ENCODE results near the gene SLC46A1. TPM values are rescaled to one million over a fixed set of nuclear protein-coding genes. Genes with fewer than 3 reads are reported as not detected.

SLC46A1 gene
- total and polyA plus RNA-seq, 2 of the 13 experiments (the other 11 are each of a cell fraction or from before 2014, with no cell fraction given), result 19.6 to 22.6 TPM

DNA sequence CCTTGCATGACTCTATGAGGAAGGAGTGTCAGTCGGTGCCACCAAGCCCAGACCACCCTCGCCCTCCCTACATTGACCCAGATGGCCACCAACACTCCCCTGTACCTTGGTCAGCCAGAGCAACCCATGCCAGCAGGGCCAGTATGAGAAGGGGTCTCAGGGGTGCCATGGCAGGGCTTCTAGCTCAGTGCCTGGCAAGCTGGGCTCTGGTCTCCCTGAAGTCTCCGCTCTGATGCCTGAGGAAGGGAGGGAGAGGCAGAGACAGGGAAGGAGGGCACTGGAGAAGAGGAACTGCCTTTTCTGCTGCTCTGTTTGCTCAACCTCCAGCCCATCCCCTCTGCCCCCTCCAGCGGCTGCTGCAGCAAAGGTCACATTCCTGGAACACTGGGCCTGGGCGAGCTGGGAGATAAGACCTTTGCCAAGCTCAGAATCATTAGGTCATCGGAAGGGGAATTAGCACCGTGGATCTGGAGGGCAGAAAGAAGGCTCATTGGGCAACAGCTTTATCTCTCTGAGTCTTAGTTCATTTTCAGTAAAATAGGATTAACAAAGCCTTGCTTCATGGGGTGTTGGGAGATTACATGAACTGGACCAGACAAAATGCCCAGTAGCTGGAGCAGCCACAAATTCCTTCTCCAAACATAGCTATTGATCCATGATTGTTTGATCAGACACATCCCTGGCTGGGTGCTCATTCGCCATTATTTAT, 35.8 kb downstream of the SLC46A1 start, which contains the start of gene VTN (continued):
- TF ChIP-seq HDAC1 (CRISPR knock-in tag; IDR thresholded peaks at IDR 0.05) (peak; percentile 84), ATF7-NPFF (CRISPR knock-in tag; IDR thresholded peaks at IDR 0.05; ENCODE audit: low read depth) (no peak), ZNF235 (CRISPR knock-in tag; IDR thresholded peaks at IDR 0.05; ENCODE audit: borderline replicate concordance) (no peak), PAF1 (CRISPR knock-in tag; IDR thresholded peaks at IDR 0.05) (no peak), ZNF790 (CRISPR knock-in tag; IDR thresholded peaks at IDR 0.05; ENCODE audit: borderline replicate concordance) (no peak), ELF1 (CRISPR knock-in tag; IDR thresholded peaks at IDR 0.05) (0 out of 2 replicates have a peak, but pooled peaks have one; percentile 36), ZNF615 (CRISPR knock-in tag; IDR thresholded peaks at IDR 0.05; ENCODE audit: borderline replicate concordance) (0 out of 2 replicates have a peak, but pooled peaks have one; percentile 17), KDM3A (CRISPR knock-in tag; IDR thresholded peaks at IDR 0.05; ENCODE audit: low read depth) (no peak), SNAPC2 (CRISPR knock-in tag; IDR thresholded peaks at IDR 0.05) (no peak; the same call in 1 of the 2 replicates), ZNF567 (CRISPR knock-in tag; IDR thresholded peaks at IDR 0.05; ENCODE audit: borderline replicate concordance) (0 out of 2 replicates have a peak, but pooled peaks have one; percentile 27), ZFP37 (CRISPR knock-in tag; IDR thresholded peaks at IDR 0.05; ENCODE audit: borderline replicate concordance) (0 out of 2 replicates have a peak, but pooled peaks have one; percentile 29), RXRB (CRISPR knock-in tag; IDR thresholded peaks at IDR 0.05; ENCODE audit: borderline replicate concordance) (peak; percentile 90), BORCS8-MEF2B (CRISPR knock-in tag; IDR thresholded peaks at IDR 0.05) (peak; percentile 88), BRCA1 (CRISPR knock-in tag; IDR thresholded peaks at IDR 0.05) (0 out of 2 replicates have a peak, but pooled peaks have one; percentile 45)
- TF ChIP-seq, protein P1, sequence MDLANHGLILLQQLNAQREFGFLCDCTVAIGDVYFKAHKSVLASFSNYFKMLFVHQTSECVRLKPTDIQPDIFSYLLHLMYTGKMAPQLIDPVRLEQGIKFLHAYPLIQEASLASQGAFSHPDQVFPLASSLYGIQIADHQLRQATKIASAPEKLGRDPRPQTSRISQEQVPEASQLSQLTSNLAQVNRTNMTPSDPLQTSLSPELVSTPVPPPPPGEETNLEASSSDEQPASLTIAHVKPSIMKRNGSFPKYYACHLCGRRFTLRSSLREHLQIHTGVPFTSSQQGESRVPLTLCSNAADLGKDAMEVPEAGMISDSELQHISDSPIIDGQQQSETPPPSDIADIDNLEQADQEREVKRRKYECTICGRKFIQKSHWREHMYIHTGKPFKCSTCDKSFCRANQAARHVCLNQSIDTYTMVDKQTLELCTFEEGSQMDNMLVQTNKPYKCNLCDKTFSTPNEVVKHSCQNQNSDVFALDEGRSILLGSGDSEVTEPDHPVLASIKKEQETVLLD (CRISPR knock-in tag; IDR thresholded peaks at IDR 0.05; ENCODE audit: low read depth), result peak; percentile 49
- TF ChIP-seq, protein P2, sequence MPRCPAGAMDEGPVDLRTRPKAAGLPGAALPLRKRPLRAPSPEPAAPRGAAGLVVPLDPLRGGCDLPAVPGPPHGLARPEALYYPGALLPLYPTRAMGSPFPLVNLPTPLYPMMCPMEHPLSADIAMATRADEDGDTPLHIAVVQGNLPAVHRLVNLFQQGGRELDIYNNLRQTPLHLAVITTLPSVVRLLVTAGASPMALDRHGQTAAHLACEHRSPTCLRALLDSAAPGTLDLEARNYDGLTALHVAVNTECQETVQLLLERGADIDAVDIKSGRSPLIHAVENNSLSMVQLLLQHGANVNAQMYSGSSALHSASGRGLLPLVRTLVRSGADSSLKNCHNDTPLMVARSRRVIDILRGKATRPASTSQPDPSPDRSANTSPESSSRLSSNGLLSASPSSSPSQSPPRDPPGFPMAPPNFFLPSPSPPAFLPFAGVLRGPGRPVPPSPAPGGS (CRISPR knock-in tag; IDR thresholded peaks at IDR 0.05), result 0 out of 2 replicates have a peak, but pooled peaks have one; percentile 22
- TF ChIP-seq, protein P3, sequence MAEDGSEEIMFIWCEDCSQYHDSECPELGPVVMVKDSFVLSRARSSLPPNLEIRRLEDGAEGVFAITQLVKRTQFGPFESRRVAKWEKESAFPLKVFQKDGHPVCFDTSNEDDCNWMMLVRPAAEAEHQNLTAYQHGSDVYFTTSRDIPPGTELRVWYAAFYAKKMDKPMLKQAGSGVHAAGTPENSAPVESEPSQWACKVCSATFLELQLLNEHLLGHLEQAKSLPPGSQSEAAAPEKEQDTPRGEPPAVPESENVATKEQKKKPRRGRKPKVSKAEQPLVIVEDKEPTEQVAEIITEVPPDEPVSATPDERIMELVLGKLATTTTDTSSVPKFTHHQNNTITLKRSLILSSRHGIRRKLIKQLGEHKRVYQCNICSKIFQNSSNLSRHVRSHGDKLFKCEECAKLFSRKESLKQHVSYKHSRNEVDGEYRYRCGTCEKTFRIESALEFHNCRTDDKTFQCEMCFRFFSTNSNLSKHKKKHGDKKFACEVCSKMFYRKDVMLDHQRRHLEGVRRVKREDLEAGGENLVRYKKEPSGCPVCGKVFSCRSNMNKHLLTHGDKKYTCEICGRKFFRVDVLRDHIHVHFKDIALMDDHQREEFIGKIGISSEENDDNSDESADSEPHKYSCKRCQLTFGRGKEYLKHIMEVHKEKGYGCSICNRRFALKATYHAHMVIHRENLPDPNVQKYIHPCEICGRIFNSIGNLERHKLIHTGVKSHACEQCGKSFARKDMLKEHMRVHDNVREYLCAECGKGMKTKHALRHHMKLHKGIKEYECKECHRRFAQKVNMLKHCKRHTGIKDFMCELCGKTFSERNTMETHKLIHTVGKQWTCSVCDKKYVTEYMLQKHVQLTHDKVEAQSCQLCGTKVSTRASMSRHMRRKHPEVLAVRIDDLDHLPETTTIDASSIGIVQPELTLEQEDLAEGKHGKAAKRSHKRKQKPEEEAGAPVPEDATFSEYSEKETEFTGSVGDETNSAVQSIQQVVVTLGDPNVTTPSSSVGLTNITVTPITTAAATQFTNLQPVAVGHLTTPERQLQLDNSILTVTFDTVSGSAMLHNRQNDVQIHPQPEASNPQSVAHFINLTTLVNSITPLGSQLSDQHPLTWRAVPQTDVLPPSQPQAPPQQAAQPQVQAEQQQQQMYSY (CRISPR knock-in tag; IDR thresholded peaks at IDR 0.05), result no peak; the same call in 1 of the 2 replicates
- TF ChIP-seq, protein P4, sequence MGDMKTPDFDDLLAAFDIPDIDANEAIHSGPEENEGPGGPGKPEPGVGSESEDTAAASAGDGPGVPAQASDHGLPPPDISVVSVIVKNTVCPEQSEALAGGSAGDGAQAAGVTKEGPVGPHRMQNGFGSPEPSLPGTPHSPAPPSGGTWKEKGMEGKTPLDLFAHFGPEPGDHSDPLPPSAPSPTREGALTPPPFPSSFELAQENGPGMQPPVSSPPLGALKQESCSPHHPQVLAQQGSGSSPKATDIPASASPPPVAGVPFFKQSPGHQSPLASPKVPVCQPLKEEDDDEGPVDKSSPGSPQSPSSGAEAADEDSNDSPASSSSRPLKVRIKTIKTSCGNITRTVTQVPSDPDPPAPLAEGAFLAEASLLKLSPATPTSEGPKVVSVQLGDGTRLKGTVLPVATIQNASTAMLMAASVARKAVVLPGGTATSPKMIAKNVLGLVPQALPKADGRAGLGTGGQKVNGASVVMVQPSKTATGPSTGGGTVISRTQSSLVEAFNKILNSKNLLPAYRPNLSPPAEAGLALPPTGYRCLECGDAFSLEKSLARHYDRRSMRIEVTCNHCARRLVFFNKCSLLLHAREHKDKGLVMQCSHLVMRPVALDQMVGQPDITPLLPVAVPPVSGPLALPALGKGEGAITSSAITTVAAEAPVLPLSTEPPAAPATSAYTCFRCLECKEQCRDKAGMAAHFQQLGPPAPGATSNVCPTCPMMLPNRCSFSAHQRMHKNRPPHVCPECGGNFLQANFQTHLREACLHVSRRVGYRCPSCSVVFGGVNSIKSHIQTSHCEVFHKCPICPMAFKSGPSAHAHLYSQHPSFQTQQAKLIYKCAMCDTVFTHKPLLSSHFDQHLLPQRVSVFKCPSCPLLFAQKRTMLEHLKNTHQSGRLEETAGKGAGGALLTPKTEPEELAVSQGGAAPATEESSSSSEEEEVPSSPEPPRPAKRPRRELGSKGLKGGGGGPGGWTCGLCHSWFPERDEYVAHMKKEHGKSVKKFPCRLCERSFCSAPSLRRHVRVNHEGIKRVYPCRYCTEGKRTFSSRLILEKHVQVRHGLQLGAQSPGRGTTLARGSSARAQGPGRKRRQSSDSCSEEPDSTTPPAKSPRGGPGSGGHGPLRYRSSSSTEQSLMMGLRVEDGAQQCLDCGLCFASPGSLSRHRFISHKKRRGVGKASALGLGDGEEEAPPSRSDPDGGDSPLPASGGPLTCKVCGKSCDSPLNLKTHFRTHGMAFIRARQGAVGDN (CRISPR knock-in tag; IDR thresholded peaks at IDR 0.05), result peak; percentile 78
